ENCODE results near the gene SMTNL2.

Gene SMTNL2

DNA sequence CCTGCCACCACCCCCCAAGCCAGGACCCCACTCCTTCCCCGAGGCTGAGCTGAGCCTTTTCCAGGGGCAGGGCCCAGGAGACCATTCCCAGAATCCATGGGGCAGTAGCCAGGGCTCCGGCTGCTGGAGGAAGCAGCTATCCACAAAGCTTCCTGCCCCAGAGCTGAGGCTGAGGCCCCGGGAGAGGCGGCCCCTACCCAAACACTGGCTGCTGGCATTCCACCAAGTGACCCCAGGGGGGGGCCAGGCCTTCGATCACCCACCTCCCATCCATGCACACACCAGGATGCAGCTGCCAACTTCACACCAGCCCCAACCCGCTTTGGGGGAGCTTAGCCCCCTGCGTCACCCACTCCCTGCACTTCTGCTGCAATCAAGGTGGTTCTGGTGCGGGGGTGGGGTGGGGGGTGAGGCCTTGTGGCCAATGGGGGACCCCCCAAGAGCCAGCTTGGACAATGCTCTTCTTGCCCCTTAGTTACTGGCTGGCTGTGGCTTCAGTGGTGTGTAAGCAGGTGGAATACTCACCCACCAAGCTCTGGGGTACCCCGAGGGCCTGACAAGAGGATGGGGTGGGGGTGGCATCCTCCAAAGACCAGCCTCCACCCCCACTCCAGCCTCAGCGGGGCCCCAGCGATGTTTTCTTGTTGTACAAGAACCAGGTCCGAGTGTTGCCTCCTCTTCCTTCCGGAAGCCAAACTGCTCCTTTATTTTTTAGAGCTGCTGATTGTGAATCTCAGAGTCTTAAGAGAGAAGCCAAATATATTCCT, 45.9 kb upstream of the SMTNL2 start:
- H3K4me1 ChIP-seq (ENCODE audit: control insufficient read depth, insufficient read depth, low read depth, low read length): peaks cover 26% of the 10 kb centered on the region
- no peak overlapping the region for H2BK5ac ChIP-seq (ENCODE audit: low read depth, low read length, poor library complexity, severe bottlenecking)
- no peak overlapping the region for H3K18ac ChIP-seq (ENCODE audit: low read depth in 1 of 2, low read length in 2 of 2)
- no peak overlapping the region for H3K27ac ChIP-seq (ENCODE audit: low read length, poor library complexity, severe bottlenecking)
- no peaks in the 10 kb centered on the region for H3K9me3 ChIP-seq (ENCODE audit: control insufficient read depth, low read length)
- no peak overlapping the region for H2BK120ac ChIP-seq (ENCODE audit: low read depth, low read length)
- H4K91ac ChIP-seq (ENCODE audit: low read length): no peak overlapping the region
- no peak overlapping the region for H3K9ac ChIP-seq (ENCODE audit: low read length)
- no peak overlapping the region for H3K4ac ChIP-seq (ENCODE audit: low read depth in 1 of 2, low read length in 2 of 2)
- H3K14ac ChIP-seq (ENCODE audit: low read length in 2 of 2): no peak overlapping the region
- peaks cover 48 to 73% of the 10 kb centered on the region in 2 experiments for H3K36me3 ChIP-seq (ENCODE audit: control insufficient read depth in 1 of 2, insufficient read depth in 2 of 2, low read depth in 1 of 2, low read length in 2 of 2)
- H3K27me3 ChIP-seq (ENCODE audit: control insufficient read depth in 1 of 2, insufficient read depth in 1 of 2, low read length in 2 of 2): no peaks in the 10 kb centered on the region
- no peak overlapping the region for H3K4me3 ChIP-seq (ENCODE audit: insufficient read depth in 1 of 2, low read depth in 1 of 2, low read length in 2 of 2)
- no peak for DNase-seq
- H3K23ac ChIP-seq (ENCODE audit: low read length in 2 of 2): no peak overlapping the region
- H2AFZ ChIP-seq (ENCODE audit: low read depth, low read length): no peak overlapping the region
- no peak overlapping the region for H2BK15ac ChIP-seq (ENCODE audit: low read depth, poor library complexity, severe bottlenecking)
- H2BK12ac ChIP-seq (ENCODE audit: low read length in 2 of 2): no peak overlapping the region
- no peak overlapping the region for H4K8ac ChIP-seq (ENCODE audit: low read length)
- 94% methylated on average over 10 of the region's 13 CpGs for WGBS
- H3K79me1 ChIP-seq (replicated peaks; ENCODE audit: low read length, poor library complexity, severe bottlenecking): no peaks in the 10 kb centered on the region
- H3K4me2 ChIP-seq (ENCODE audit: low read length, poor library complexity, severe bottlenecking): no peak overlapping the region
- no peak overlapping the region for H2AK5ac ChIP-seq (ENCODE audit: low read length, severe bottlenecking)

- no peak overlapping the region for H3K4me2 ChIP-seq (ENCODE audit: low read length, poor library complexity, severe bottlenecking)
- peaks cover 54 to 77% of the 10 kb centered on the region in 2 experiments for H3K36me3 ChIP-seq (ENCODE audit: control insufficient read depth in 1 of 2, insufficient read depth in 2 of 2, low read depth in 1 of 2, low read length in 2 of 2)
- no peak overlapping the region for H3K14ac ChIP-seq (ENCODE audit: low read length in 2 of 2)
- peaks cover 1% of the 10 kb centered on the region for H3K79me1 ChIP-seq (replicated peaks; ENCODE audit: low read length, poor library complexity, severe bottlenecking)
- no peaks in the 10 kb centered on the region for H3K27me3 ChIP-seq (ENCODE audit: control insufficient read depth in 1 of 2, insufficient read depth in 1 of 2, low read length in 2 of 2)
- no peaks in the 10 kb centered on the region for H3K9me3 ChIP-seq (ENCODE audit: control insufficient read depth, low read length)
- H3K27ac ChIP-seq (ENCODE audit: low read length, poor library complexity, severe bottlenecking): no peak overlapping the region
- H4K91ac ChIP-seq (ENCODE audit: low read length): no peak overlapping the region
- no peak overlapping the region for H3K23ac ChIP-seq (ENCODE audit: low read length in 2 of 2)
- no peak overlapping the region for H3K4ac ChIP-seq (ENCODE audit: low read depth in 1 of 2, low read length in 2 of 2)
- H2AK5ac ChIP-seq (ENCODE audit: low read length, severe bottlenecking): no peak overlapping the region
- H4K8ac ChIP-seq (ENCODE audit: low read length): no peak overlapping the region
- H3K4me3 ChIP-seq (ENCODE audit: insufficient read depth in 1 of 2, low read depth in 1 of 2, low read length in 2 of 2): no peak overlapping the region
- no peak for DNase-seq
- H2BK12ac ChIP-seq (ENCODE audit: low read length in 2 of 2): no peak overlapping the region
- WGBS: 91% methylated on average over 8 of the region's 8 CpGs
- H3K9ac ChIP-seq (ENCODE audit: low read length): no peak overlapping the region
- H2BK5ac ChIP-seq (ENCODE audit: low read depth, low read length, poor library complexity, severe bottlenecking): no peak overlapping the region
- no peak overlapping the region for H2BK120ac ChIP-seq (ENCODE audit: low read depth, low read length)
- no peak overlapping the region for H3K18ac ChIP-seq (ENCODE audit: low read depth in 1 of 2, low read length in 2 of 2)
- H3K4me1 ChIP-seq (ENCODE audit: control insufficient read depth, insufficient read depth, low read depth, low read length): peaks cover 23% of the 10 kb centered on the region
- H2AFZ ChIP-seq (ENCODE audit: low read depth, low read length): no peak overlapping the region
- H2BK15ac ChIP-seq (ENCODE audit: low read depth, poor library complexity, severe bottlenecking): no peak overlapping the region
These were observed 45.3 kb upstream of the SMTNL2 start for GRCh38 chr17:4539025-4539424.

DNA sequence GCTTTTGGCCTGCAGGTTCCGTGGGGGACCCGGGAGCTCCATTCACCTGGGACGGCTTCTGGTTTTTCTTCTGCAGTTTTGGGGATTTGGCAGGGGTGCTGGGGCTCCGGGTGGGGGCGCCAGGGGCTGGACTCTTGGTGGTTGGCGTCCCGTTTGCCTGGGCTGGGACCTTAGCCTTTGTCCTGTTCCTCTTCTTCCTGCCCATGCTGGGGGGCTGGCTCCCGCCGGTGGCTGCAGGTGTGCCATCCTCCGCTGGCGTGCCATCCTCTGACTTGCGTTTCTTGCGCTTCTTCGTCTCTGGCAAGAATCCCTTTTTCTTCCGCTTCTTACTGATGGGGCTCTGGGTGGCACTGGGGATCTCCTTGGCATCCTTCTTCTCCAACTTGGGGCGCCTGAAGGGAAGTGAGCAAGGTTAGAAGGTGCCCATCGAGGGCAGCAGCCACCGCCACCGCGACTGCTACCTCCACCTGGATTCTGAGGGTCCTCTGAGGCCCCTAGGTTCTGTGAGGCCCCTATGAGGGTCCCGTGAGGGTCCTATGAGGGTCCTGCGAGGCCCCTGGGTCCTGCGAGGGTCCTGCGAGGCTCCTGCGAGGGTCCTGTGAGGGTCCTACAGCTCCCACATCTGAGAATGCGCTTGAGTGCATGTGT, 44.6 kb upstream of the SMTNL2 start:
- H4K91ac ChIP-seq (ENCODE audit: low read length): no peak overlapping the region
- H3K18ac ChIP-seq (ENCODE audit: low read depth in 1 of 2, low read length in 2 of 2): no peak overlapping the region
- H3K9ac ChIP-seq (ENCODE audit: low read length): no peak overlapping the region
- H3K4me1 ChIP-seq (ENCODE audit: control insufficient read depth, insufficient read depth, low read depth, low read length): peaks cover 19% of the 10 kb centered on the region
- H2BK120ac ChIP-seq (ENCODE audit: low read depth, low read length): no peak overlapping the region
- H3K9me3 ChIP-seq (ENCODE audit: control insufficient read depth, low read length): no peaks in the 10 kb centered on the region
- no peak overlapping the region for H2BK15ac ChIP-seq (ENCODE audit: low read depth, poor library complexity, severe bottlenecking)
- H3K14ac ChIP-seq (ENCODE audit: low read length in 2 of 2): no peak overlapping the region
- 97% methylated on average over 26 of the region's 26 CpGs for WGBS
- no peak overlapping the region for H3K23ac ChIP-seq (ENCODE audit: low read length in 2 of 2)
- H3K27ac ChIP-seq (ENCODE audit: low read length, poor library complexity, severe bottlenecking): no peak overlapping the region
- peaks cover 1% of the 10 kb centered on the region for H3K79me1 ChIP-seq (replicated peaks; ENCODE audit: low read length, poor library complexity, severe bottlenecking)
- H3K27me3 ChIP-seq (ENCODE audit: control insufficient read depth in 1 of 2, insufficient read depth in 1 of 2, low read length in 2 of 2): no peaks in the 10 kb centered on the region
- no peak overlapping the region for H3K4me2 ChIP-seq (ENCODE audit: low read length, poor library complexity, severe bottlenecking)
- H2AFZ ChIP-seq (ENCODE audit: low read depth, low read length): no peak overlapping the region
- DNase-seq: no peak
- H3K36me3 ChIP-seq (ENCODE audit: control insufficient read depth in 1 of 2, insufficient read depth in 2 of 2, low read depth in 1 of 2, low read length in 2 of 2): peaks cover 58 to 81% of the 10 kb centered on the region in 2 experiments
- no peak overlapping the region for H3K4ac ChIP-seq (ENCODE audit: low read depth in 1 of 2, low read length in 2 of 2)
- H4K8ac ChIP-seq (ENCODE audit: low read length): no peak overlapping the region
- no peak overlapping the region for H2BK5ac ChIP-seq (ENCODE audit: low read depth, low read length, poor library complexity, severe bottlenecking)
- H2AK5ac ChIP-seq (ENCODE audit: low read length, severe bottlenecking): no peak overlapping the region
- H2BK12ac ChIP-seq (ENCODE audit: low read length in 2 of 2): no peak overlapping the region
- H3K4me3 ChIP-seq (ENCODE audit: insufficient read depth in 1 of 2, low read depth in 1 of 2, low read length in 2 of 2): no peak overlapping the region

GRCh38 chr17:4540224-4540651, 44.1 kb upstream of the SMTNL2 start:
- Histone ChIP-seq H3K27me3 (ENCODE audit: control insufficient read depth in 1 of 2, insufficient read depth in 1 of 2, low read length in 2 of 2) (no peaks in the 10 kb centered on the region), H3K4ac (ENCODE audit: low read depth in 1 of 2, low read length in 2 of 2) (no peak overlapping the region), H3K14ac (ENCODE audit: low read length in 2 of 2) (no peak overlapping the region), H3K18ac (ENCODE audit: low read depth in 1 of 2, low read length in 2 of 2) (no peak overlapping the region), H3K9ac (ENCODE audit: low read length) (no peak overlapping the region), H3K23ac (ENCODE audit: low read length in 2 of 2) (no peak overlapping the region), H2BK5ac (ENCODE audit: low read depth, low read length, poor library complexity, severe bottlenecking) (no peak overlapping the region), H3K27ac (ENCODE audit: low read length, poor library complexity, severe bottlenecking) (no peak overlapping the region), H2BK15ac (ENCODE audit: low read depth, poor library complexity, severe bottlenecking) (no peak overlapping the region), H3K4me1 (ENCODE audit: control insufficient read depth, insufficient read depth, low read depth, low read length) (peaks cover 19% of the 10 kb centered on the region), H3K36me3 (ENCODE audit: control insufficient read depth in 1 of 2, insufficient read depth in 2 of 2, low read depth in 1 of 2, low read length in 2 of 2) (peaks cover 62 to 86% of the 10 kb centered on the region in 2 experiments), H4K91ac (ENCODE audit: low read length) (no peak overlapping the region), H2BK12ac (ENCODE audit: low read length in 2 of 2) (no peak overlapping the region), H3K9me3 (ENCODE audit: control insufficient read depth, low read length) (no peaks in the 10 kb centered on the region), H3K79me1 (replicated peaks; ENCODE audit: low read length, poor library complexity, severe bottlenecking) (peaks cover 2% of the 10 kb centered on the region), H3K4me2 (ENCODE audit: low read length, poor library complexity, severe bottlenecking) (no peak overlapping the region), H2AFZ (ENCODE audit: low read depth, low read length) (no peak overlapping the region), H4K8ac (ENCODE audit: low read length) (no peak overlapping the region), H2BK120ac (ENCODE audit: low read depth, low read length) (no peak overlapping the region), H3K4me3 (ENCODE audit: insufficient read depth in 1 of 2, low read depth in 1 of 2, low read length in 2 of 2) (no peak overlapping the region), H2AK5ac (ENCODE audit: low read length, severe bottlenecking) (no peak overlapping the region)
- 88% methylated on average over 14 of the region's 14 CpGs for WGBS
- DNase-seq: no peak
